HG02571 (cell line): ENCODE measurements around the gene VEPH1.
"Not testable (repeated sequence)": the region's sequence is repeated elsewhere in the genome, so short reads cannot be mapped to it uniquely, and the experiment has no call there.

Experiments used
- ATAC-seq: cut with Tn5 transposase; IDR thresholded peaks from one replicate; pipeline ENCODE4 v1.9.1; 2021; ENCODE audit warnings: mild to moderate bottlenecking, moderate library complexity; ENCODE audit not compliant: unreplicated experiment

Gene VEPH1

GRCh38 chr3:157355276-157355675 is 147.9 kb downstream of the VEPH1 start:
- ATAC-seq = no peak

GRCh38 chr3:157354722-157355121 is 148.5 kb downstream of the VEPH1 start:
- no peak for ATAC-seq

GRCh38 chr3:157354254-157354653 is 149.0 kb downstream of the VEPH1 start:
- ATAC-seq = no peak

- ATAC-seq = no peak
These were observed 149.6 kb downstream of the VEPH1 start for GRCh38 chr3:157353652-157354051.

- no peak for ATAC-seq
These were observed 151.2 kb downstream of the VEPH1 start for GRCh38 chr3:157351981-157352380.

- not testable (repeated sequence) for ATAC-seq
These were observed 152.6 kb downstream of the VEPH1 start for GRCh38 chr3:157350651-157351050.

- not testable (repeated sequence) for ATAC-seq
These were observed 154.7 kb downstream of the VEPH1 start for GRCh38 chr3:157348304-157349075.

GRCh38 chr3:157347577-157348303 is 155.5 kb downstream of the VEPH1 start:
- no peak for ATAC-seq

GRCh38 chr3:157336252-157337009 is 166.8 kb downstream of the VEPH1 start:
- no peak for ATAC-seq

- ATAC-seq = no peak
These were observed 167.8 kb downstream of the VEPH1 start for GRCh38 chr3:157335233-157336076.

GRCh38 chr3:157333551-157333991 is 169.6 kb downstream of the VEPH1 start:
- no peak for ATAC-seq

- no peak for ATAC-seq
These were observed 173.0 kb downstream of the VEPH1 start for GRCh38 chr3:157330206-157330605.

GRCh38 chr3:157329551-157329950 is 173.7 kb downstream of the VEPH1 start:
- ATAC-seq = no peak

GRCh38 chr3:157327837-157328236 is 175.4 kb downstream of the VEPH1 start:
- ATAC-seq = no peak

- ATAC-seq = no peak
These were observed 176.2 kb downstream of the VEPH1 start for GRCh38 chr3:157327018-157327417.

- ATAC-seq = not testable (repeated sequence)
These were observed 178.3 kb downstream of the VEPH1 start for GRCh38 chr3:157324869-157325268.

- no peak for ATAC-seq
These were observed 179.9 kb downstream of the VEPH1 start for GRCh38 chr3:157323360-157323759.

GRCh38 chr3:157319672-157320071 is 183.5 kb downstream of the VEPH1 start:
- ATAC-seq = no peak

- no peak for ATAC-seq
These were observed 184.5 kb downstream of the VEPH1 start for GRCh38 chr3:157318639-157319288.

- ATAC-seq = no peak
These were observed 185.3 kb downstream of the VEPH1 start for GRCh38 chr3:157317895-157318294.
